Natural killer cell (primary cell): ENCODE results near the gene MXRA7. TPM values are rescaled to one million over a fixed set of nuclear protein-coding genes. Genes with fewer than 3 reads are reported as not detected.

Source experiments
- ATAC-seq, 3 donors: fragments of 150-1000 bp in 2 of 3; fragments of 200-7000 bp in 1 of 3; cut with Tn5 transposase; 1 replicate in 1 of 3; 2 replicates in 2 of 3; pipeline ENCODE4 v1.10.0; 2021; ENCODE audit warnings: mild to moderate bottlenecking in 2 of 3, moderate library complexity in 2 of 3
- DNase-seq, 2 donors: peaks; one replicate each; pipeline versions ENCODE4 v3.0.0 to v3.0.0-alpha.2; 2013 to 2021; ENCODE audit warnings: mixed read lengths in 1 of 2
- H3K27ac ChIP-seq: one replicate; pipeline ENCODE4 v1.5.1; 2013; ENCODE audit warnings: mild to moderate bottlenecking, low read length
- H3K27me3 ChIP-seq: one replicate; pipeline ENCODE4 v1.6.1; 2013; ENCODE audit warnings: low read length; ENCODE audit not compliant: control insufficient read depth, insufficient read depth
- H3K36me3 ChIP-seq: one replicate; pipeline ENCODE4 v1.6.1; 2013; ENCODE audit warnings: low read length; ENCODE audit not compliant: control insufficient read depth, insufficient read depth
- H3K4me1 ChIP-seq: one replicate; pipeline ENCODE4 v1.6.1; 2013; ENCODE audit warnings: low read length; ENCODE audit not compliant: control insufficient read depth, insufficient read depth
- H3K4me3 ChIP-seq: one replicate; pipeline ENCODE4 v1.5.1; 2013; ENCODE audit warnings: low read length
- H3K9me3 ChIP-seq: one replicate; pipeline ENCODE4 v1.6.1; 2013; ENCODE audit warnings: low read length; ENCODE audit not compliant: control insufficient read depth, insufficient read depth
- H3K27ac Mint-ChIP-seq, 2 donors: one replicate each; pipeline ENCODE4 v1.8.0; 2022; ENCODE audit warnings: mild to moderate bottlenecking in 2 of 2, mixed read lengths in 2 of 2, moderate library complexity in 1 of 2
- H3K27me3 Mint-ChIP-seq, 2 donors: one replicate each; pipeline ENCODE4 v1.8.0; 2022; ENCODE audit warnings: low read depth in 2 of 2, mixed read lengths in 2 of 2
- H3K36me3 Mint-ChIP-seq: one replicate; pipeline ENCODE4 v1.8.0; 2022; ENCODE audit warnings: mixed read lengths
- H3K4me1 Mint-ChIP-seq, 2 donors: one replicate each; pipeline ENCODE4 v1.8.0; 2022; ENCODE audit warnings: mixed read lengths in 2 of 2
- H3K4me3 Mint-ChIP-seq: one replicate; pipeline ENCODE4 v1.8.0; 2022; ENCODE audit warnings: mild to moderate bottlenecking, moderate library complexity, mixed read lengths
- H3K9me3 Mint-ChIP-seq, 2 donors: one replicate each; pipeline ENCODE4 v1.8.0; 2022; ENCODE audit warnings: mixed read lengths in 2 of 2
- WGBS: methylation state at CpG from one replicate; pipeline ENCODE4 v1.1.7; 2013; ENCODE audit warnings: missing lambda C conversion rate; ENCODE audit not compliant: insufficient coverage; 5-methylcytosine and 5-hydroxymethylcytosine counted together
- intact Hi-C: fragments of 100-400 bp; cut with micrococcal nuclease; formaldehyde crosslinking; loops from one replicate; pipeline ENCODE4 v1.14.2; 2022
- total RNA-seq, 4 donors: library from RNA; stranded (reverse); fragments of 120-200 nt in 1 of 4; gene quantifications; one replicate each; pipeline versions ENCODE4 v1.2.3 to v1.2.4, GENCODE V29; 2013 to 2022
- TF ChIP-seq, protein P1 (sequence below): fragments of 200-600 bp; IDR thresholded peaks from one replicate; pipeline ENCODE4 v1.8.0; 2022; ENCODE audit warnings: antibody characterized with exemption

The MXRA7 gene
- total RNA-seq, 3 donors from 2014 or later (not counting 1 experiment from before 2014, with no cell fraction given) = 31.6 to 47.6 (median 46.5) TPM

- 84% methylated on average over 26 of the region's 26 CpGs for WGBS
These were observed 23.2 kb downstream of the MXRA7 start for GRCh38 chr17:76687298-76688164.

GRCh38 chr17:76686538-76687297, 24.0 kb downstream of the MXRA7 start:
- Mint-ChIP-seq H3K4me1 (peaks cover 9 to 10% of the 10 kb centered on the region in 2 donors), H3K9me3 (no peaks in the 10 kb centered on the region), H3K27me3 (no peaks in the 10 kb centered on the region), H3K4me3 (no peak overlapping the region), H3K27ac (no peak overlapping the region), H3K36me3 (no peaks in the 10 kb centered on the region)
- intact Hi-C loops = no loop called here
- no peak overlapping the region for H3K4me3 ChIP-seq
- H3K4me1 ChIP-seq = peaks cover 20% of the 10 kb centered on the region
- H3K27me3 ChIP-seq = no peaks in the 10 kb centered on the region
- ATAC-seq (no peak), DNase-seq (no peak)
- whole genome bisulfite sequencing = 93% methylated on average over 15 of the region's 15 CpGs
- no peak overlapping the region for H3K27ac ChIP-seq
- H3K36me3 ChIP-seq = peaks cover 2% of the 10 kb centered on the region
- TF ChIP-seq, protein P1, sequence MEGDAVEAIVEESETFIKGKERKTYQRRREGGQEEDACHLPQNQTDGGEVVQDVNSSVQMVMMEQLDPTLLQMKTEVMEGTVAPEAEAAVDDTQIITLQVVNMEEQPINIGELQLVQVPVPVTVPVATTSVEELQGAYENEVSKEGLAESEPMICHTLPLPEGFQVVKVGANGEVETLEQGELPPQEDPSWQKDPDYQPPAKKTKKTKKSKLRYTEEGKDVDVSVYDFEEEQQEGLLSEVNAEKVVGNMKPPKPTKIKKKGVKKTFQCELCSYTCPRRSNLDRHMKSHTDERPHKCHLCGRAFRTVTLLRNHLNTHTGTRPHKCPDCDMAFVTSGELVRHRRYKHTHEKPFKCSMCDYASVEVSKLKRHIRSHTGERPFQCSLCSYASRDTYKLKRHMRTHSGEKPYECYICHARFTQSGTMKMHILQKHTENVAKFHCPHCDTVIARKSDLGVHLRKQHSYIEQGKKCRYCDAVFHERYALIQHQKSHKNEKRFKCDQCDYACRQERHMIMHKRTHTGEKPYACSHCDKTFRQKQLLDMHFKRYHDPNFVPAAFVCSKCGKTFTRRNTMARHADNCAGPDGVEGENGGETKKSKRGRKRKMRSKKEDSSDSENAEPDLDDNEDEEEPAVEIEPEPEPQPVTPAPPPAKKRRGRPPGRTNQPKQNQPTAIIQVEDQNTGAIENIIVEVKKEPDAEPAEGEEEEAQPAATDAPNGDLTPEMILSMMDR = no peak
- H3K9me3 ChIP-seq = no peaks in the 10 kb centered on the region

More at GRCh38 chr17:76687298-76688164, 23.2 kb downstream of the MXRA7 start:
- TF ChIP-seq, protein P1 = no peak
- Histone ChIP-seq H3K36me3 (peaks cover 2% of the 10 kb centered on the region), H3K4me1 (peaks cover 12% of the 10 kb centered on the region), H3K27ac (no peak overlapping the region), H3K9me3 (no peaks in the 10 kb centered on the region), H3K27me3 (no peaks in the 10 kb centered on the region), H3K4me3 (no peak overlapping the region)
- ATAC-seq (no peak), DNase-seq (no peak)
- Mint-ChIP-seq H3K4me1 (peaks cover 1% of the 10 kb centered on the region in 2 donors), H3K27me3 (no peaks in the 10 kb centered on the region), H3K36me3 (no peaks in the 10 kb centered on the region), H3K4me3 (no peak overlapping the region), H3K9me3 (no peaks in the 10 kb centered on the region), H3K27ac (no peak overlapping the region)
- intact Hi-C loops = no loop called here

- no peak for DNase-seq
- no peak overlapping the region for H3K27ac Mint-ChIP-seq
- no peaks in the 10 kb centered on the region for H3K36me3 Mint-ChIP-seq
- no peak overlapping the region for H3K4me3 Mint-ChIP-seq
- Histone ChIP-seq H3K4me1 (peaks cover 29% of the 10 kb centered on the region), H3K9me3 (no peaks in the 10 kb centered on the region), H3K27ac (no peak overlapping the region), H3K27me3 (no peaks in the 10 kb centered on the region), H3K4me3 (no peak overlapping the region), H3K36me3 (peaks cover 2% of the 10 kb centered on the region)
- no peak for ATAC-seq
- intact Hi-C loops = no loop called here
- H3K9me3 Mint-ChIP-seq = no peaks in the 10 kb centered on the region
- 96% methylated on average over 8 of the region's 8 CpGs for WGBS
- H3K4me1 Mint-ChIP-seq = peaks cover 18% of the 10 kb centered on the region in 2 donors
- no peaks in the 10 kb centered on the region for H3K27me3 Mint-ChIP-seq
- TF ChIP-seq, protein P1 = no peak
These were observed 24.9 kb downstream of the MXRA7 start for GRCh38 chr17:76685846-76686245.
